ENCODE results near the gene TECPR1. TPM values are rescaled to one million over a fixed set of nuclear protein-coding genes. Genes with fewer than 3 reads are reported as not detected.

The TECPR1 gene
- total RNA-seq, 2 donors from 2014 or later: 42.1 to 68.6 TPM

Other genes starting within 250 kb of the TECPR1 start
- 10 to 100 TPM; 26.7 to 31.0 TPM for gene LMTK2, start 145.4 kb downstream of the TECPR1 start, total RNA-seq
- 1 to 10 TPM; 1.8 to 2.4 TPM for gene BHLHA15, start 40.8 kb downstream of the TECPR1 start, total RNA-seq
- gene BRI3, start 29.5 kb upstream of the TECPR1 start, total RNA-seq: 10 to 100 TPM; 40.3 to 48.6 TPM
- 1 to 10 TPM in 1 of 2 donors, under 1 TPM in 1; 0.76 to 1.1 TPM for gene BAIAP2L1, start 148.9 kb upstream of the TECPR1 start, total RNA-seq